Endothelial cell of umbilical vein (primary cell): ENCODE measurements around the gene NR3C2. TPM values are rescaled to one million over a fixed set of nuclear protein-coding genes. Genes with fewer than 3 reads are reported as not detected.
A peak's percentile ranks its signal among the peaks of the same experiment; 100 is the strongest.

Source experiments
- BruUV-seq: library from RNA; stranded (reverse); fragments of 400-500 nt; replicated peaks from 2 replicates; lab custom pipeline; 2021; lab: Mats Ljungman, UMichigan
- CTCF ChIA-PET: fragments of 300-600, 350-600 bp; sonication (Branson Sonifier 250); formaldehyde crosslinking; loops from one replicate; lab custom pipeline; 2021; ENCODE audit warnings: antibody characterized with exemption, inconsistent platforms; lab: Charles Lee
- POLR2A ChIA-PET: fragments of 300-600, 350-600 bp; sonication (Branson Sonifier 250); formaldehyde crosslinking; loops from one replicate; lab custom pipeline; 2021; ENCODE audit warnings: antibody characterized with exemption, inconsistent platforms; lab: Charles Lee
- DNase-seq: peaks from one replicate; pipeline ENCODE4 v3.0.0-alpha.2; 2011; ENCODE audit warnings: low read depth, low spot score
- FAIRE-seq: peaks from 2 replicates; lab custom pipeline; 2011; peaks lifted over from hg19 to GRCh38; lab: Jason Lieb, UNC
- H2AFZ ChIP-seq: 2 replicates; pipeline ENCODE4 v1.6.0; 2012; ENCODE audit warnings: low read depth, low read length, control low read depth, inconsistent platforms
- H3K27ac ChIP-seq: 2 replicates; pipeline ENCODE4 v1.5.1; 2011; ENCODE audit warnings: low read depth, mild to moderate bottlenecking, control low read depth, low read length, moderate library complexity; ENCODE audit not compliant: insufficient read depth
- H3K27me3 ChIP-seq, 2 experiments: 2 replicates each; pipeline versions ENCODE4 v1.6.0 to v1.6.1; 2011; ENCODE audit warnings: low read length in 2 of 2, mixed read lengths in 1 of 2; ENCODE audit not compliant: control insufficient read depth in 2 of 2, insufficient read depth in 2 of 2
- H3K36me3 ChIP-seq, 2 experiments: 2 replicates in 1 of 2; 3 replicates in 1 of 2; pipeline ENCODE4 v1.5.1; 2011; ENCODE audit warnings: low read length in 2 of 2, mild to moderate bottlenecking in 1 of 2, moderate library complexity in 1 of 2; ENCODE audit not compliant: control insufficient read depth in 2 of 2, insufficient read depth in 2 of 2; ENCODE audit errors: extremely low read depth in 1 of 2
- H3K4me1 ChIP-seq: 3 replicates; pipeline ENCODE4 v1.5.1; 2011; ENCODE audit warnings: mild to moderate bottlenecking, low read length; ENCODE audit not compliant: control insufficient read depth, insufficient read depth; ENCODE audit errors: extremely low read depth
- H3K4me2 ChIP-seq: 2 replicates; pipeline ENCODE4 v1.6.1; 2011; ENCODE audit warnings: low read length, control low read depth, mixed read lengths; ENCODE audit not compliant: insufficient read depth
- H3K4me3 ChIP-seq, 3 experiments: fragments of 200-600 bp in 1 of 3; sonication (generic), shearing (Covaris generic) in 1 of 3; replicated peaks in 1 of 3; 2 replicates each; pipeline ENCODE4 v1.5.1; 2011 to 2016; ENCODE audit warnings: control low read depth in 3 of 3, low read length in 3 of 3, mild to moderate bottlenecking in 2 of 3, inconsistent platforms in 1 of 3, low read depth in 1 of 3, moderate library complexity in 1 of 3; ENCODE audit not compliant: insufficient read depth in 1 of 3
- H3K79me2 ChIP-seq: 2 replicates; pipeline ENCODE4 v1.6.0; 2012; ENCODE audit warnings: low read length, inconsistent platforms; ENCODE audit not compliant: control insufficient read depth, insufficient read depth
- H3K9ac ChIP-seq: replicated peaks from 2 replicates; pipeline ENCODE3; 2011; ENCODE audit warnings: low read length, control low read depth; ENCODE audit not compliant: insufficient read depth; ENCODE audit errors: extremely low read depth
- H3K9me1 ChIP-seq: replicated peaks from 3 replicates; pipeline ENCODE4 v1.6.0; 2011; ENCODE audit warnings: mild to moderate bottlenecking, low read length; ENCODE audit not compliant: control insufficient read depth, insufficient read depth; ENCODE audit errors: extremely low read depth
- H3K9me3 ChIP-seq: replicated peaks from 2 replicates; pipeline ENCODE4 v1.5.1; 2012; ENCODE audit warnings: low read length, inconsistent platforms; ENCODE audit not compliant: control insufficient read depth, insufficient read depth
- H4K20me1 ChIP-seq: replicated peaks from 2 replicates; pipeline ENCODE3; 2011; ENCODE audit warnings: mild to moderate bottlenecking, low read length; ENCODE audit not compliant: control insufficient read depth, insufficient read depth; ENCODE audit errors: extremely low read depth
- EZH2 ChIP-seq: IDR thresholded peaks from 2 replicates; pipeline ENCODE4 v1.6.1; 2012; ENCODE audit warnings: borderline replicate concordance, low read depth, mild to moderate bottlenecking, moderate library complexity, low read length, inconsistent platforms; ENCODE audit not compliant: severe bottlenecking
- FOS ChIP-seq: IDR thresholded peaks from 2 replicates; pipeline ENCODE4 v1.6.1; 2011; ENCODE audit warnings: mild to moderate bottlenecking, low read length, moderate library complexity, borderline replicate concordance; ENCODE audit not compliant: insufficient read depth
- GATA2 ChIP-seq: IDR thresholded peaks from 2 replicates; pipeline ENCODE4 v1.7.0; 2011; ENCODE audit warnings: low read depth, mild to moderate bottlenecking, moderate library complexity, mixed read lengths, low read length; ENCODE audit not compliant: insufficient read length, insufficient read depth
- JUN ChIP-seq: IDR thresholded peaks from 2 replicates; pipeline ENCODE4 v1.6.1; 2011; ENCODE audit warnings: borderline replicate concordance, low read depth; ENCODE audit not compliant: insufficient read length, insufficient read depth
- MYC ChIP-seq: IDR thresholded peaks from one replicate; pipeline ENCODE4 v1.6.1; 2011; ENCODE audit warnings: mild to moderate bottlenecking, low read depth, low read length
- dilution Hi-C: fragments of 300-500 bp; cut with MboI; formaldehyde crosslinking; loops from one replicate; pipeline ENCODE4 v1.15.0; 2019; ENCODE audit warnings: low sequenced_read_pairs; ENCODE audit not compliant: extremely low pct_ligation_motif_present
- intact Hi-C: fragments of 100-400 bp; cut with micrococcal nuclease; formaldehyde crosslinking; loops from one replicate; pipeline ENCODE4 v1.10.0; 2022
- polyA plus RNA-seq, 4 experiments: library from polyadenylated mRNA; depleted of rRNA in 3 of 4; stranded (reverse) in 3 of 4; unstranded in 1 of 4; fragments of >200 nt; gene quantifications; 2 replicates each; pipeline versions ENCODE4 v1.2.1 to v1.2.3, GENCODE V29; 2011 to 2012; ENCODE audit warnings: missing spikeins in 1 of 4
- total RNA-seq: library from RNA; stranded (reverse); gene quantifications from 2 replicates; pipeline ENCODE4 v1.2.3, GENCODE V29; 2021
- TF ChIP-seq, protein P1 (sequence below): IDR thresholded peaks from 2 replicates; pipeline ENCODE4 v1.6.1; 2011; ENCODE audit not compliant: insufficient read depth, insufficient read length
- TF ChIP-seq, protein P2 (sequence below), 2 donors: IDR thresholded peaks; 1 replicate in 1 of 2; 2 replicates in 1 of 2; pipeline ENCODE4 v1.5.1; 2011; ENCODE audit warnings: low read length in 2 of 2, mild to moderate bottlenecking in 2 of 2, moderate library complexity in 2 of 2, control low read depth in 1 of 2, inconsistent platforms in 1 of 2, low read depth in 1 of 2; ENCODE audit not compliant: insufficient read depth in 1 of 2; ENCODE audit errors: extremely low read depth in 1 of 2

The NR3C2 gene
- total and polyA plus RNA-seq, 2 donors (not counting 3 experiments of a cell fraction or from before 2014, with no cell fraction given) = 4.8 to 16.4 TPM

DNA sequence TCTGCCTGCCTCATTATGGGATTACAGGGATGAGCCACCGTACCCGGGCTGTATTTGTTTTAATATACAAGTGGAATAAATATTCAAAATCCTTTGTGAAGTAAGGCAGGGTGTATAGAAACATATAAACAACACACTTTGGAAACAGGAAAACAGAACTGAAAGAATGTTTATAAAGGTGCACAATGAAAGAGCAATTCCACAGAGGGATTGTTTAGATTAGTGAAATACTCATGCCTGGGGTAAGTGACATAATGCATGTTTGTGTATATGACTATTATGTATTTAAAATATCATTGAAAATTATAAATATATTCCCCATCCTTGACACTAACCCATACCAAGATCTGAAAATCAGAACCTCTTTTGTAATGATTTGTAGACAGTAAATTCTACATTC is 45.0 kb upstream of the NR3C2 start:
- Histone ChIP-seq H3K36me3 (no peaks in the 10 kb centered on the region), H3K9me3 (no peaks in the 10 kb centered on the region), H3K4me1 (no peaks in the 10 kb centered on the region), H3K9me1 (no peaks in the 10 kb centered on the region), H2AFZ (no peak overlapping the region), H3K9ac (no peak overlapping the region), H3K4me2 (no peak overlapping the region), H3K4me3 (no peak overlapping the region), H3K27me3 (no peaks in the 10 kb centered on the region), H3K79me2 (no peaks in the 10 kb centered on the region), H4K20me1 (no peaks in the 10 kb centered on the region), H3K27ac (no peak overlapping the region)
- ChIA-PET CTCF (no interaction called here), POLR2A (no interaction called here)
- TF ChIP-seq, protein P1, sequence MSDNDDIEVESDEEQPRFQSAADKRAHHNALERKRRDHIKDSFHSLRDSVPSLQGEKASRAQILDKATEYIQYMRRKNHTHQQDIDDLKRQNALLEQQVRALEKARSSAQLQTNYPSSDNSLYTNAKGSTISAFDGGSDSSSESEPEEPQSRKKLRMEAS = no peak
- TF ChIP-seq MYC (no peak), FOS (no peak), EZH2 (no peak), GATA2 (no peak), JUN (no peak)
- TF ChIP-seq, protein P2, sequence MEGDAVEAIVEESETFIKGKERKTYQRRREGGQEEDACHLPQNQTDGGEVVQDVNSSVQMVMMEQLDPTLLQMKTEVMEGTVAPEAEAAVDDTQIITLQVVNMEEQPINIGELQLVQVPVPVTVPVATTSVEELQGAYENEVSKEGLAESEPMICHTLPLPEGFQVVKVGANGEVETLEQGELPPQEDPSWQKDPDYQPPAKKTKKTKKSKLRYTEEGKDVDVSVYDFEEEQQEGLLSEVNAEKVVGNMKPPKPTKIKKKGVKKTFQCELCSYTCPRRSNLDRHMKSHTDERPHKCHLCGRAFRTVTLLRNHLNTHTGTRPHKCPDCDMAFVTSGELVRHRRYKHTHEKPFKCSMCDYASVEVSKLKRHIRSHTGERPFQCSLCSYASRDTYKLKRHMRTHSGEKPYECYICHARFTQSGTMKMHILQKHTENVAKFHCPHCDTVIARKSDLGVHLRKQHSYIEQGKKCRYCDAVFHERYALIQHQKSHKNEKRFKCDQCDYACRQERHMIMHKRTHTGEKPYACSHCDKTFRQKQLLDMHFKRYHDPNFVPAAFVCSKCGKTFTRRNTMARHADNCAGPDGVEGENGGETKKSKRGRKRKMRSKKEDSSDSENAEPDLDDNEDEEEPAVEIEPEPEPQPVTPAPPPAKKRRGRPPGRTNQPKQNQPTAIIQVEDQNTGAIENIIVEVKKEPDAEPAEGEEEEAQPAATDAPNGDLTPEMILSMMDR (IDR thresholded peaks at IDR 0.05; ENCODE audit: extremely low read depth in 1 of 2, insufficient read depth in 1 of 2, low read depth in 1 of 2, low read length in 2 of 2) = no peak
- dilution Hi-C loops (no loop called here), intact Hi-C loops (no loop called here)
- no TSS peak for BruUV-seq
- DNase-seq = peak; percentile 27
- no peak for FAIRE-seq
